ENCODE measurements around the gene GJB5. TPM values are rescaled to one million over a fixed set of nuclear protein-coding genes. Genes with fewer than 3 reads are reported as not detected.
A peak's percentile ranks its signal among the peaks of the same experiment; 100 is the strongest.

GJB5 gene
- polyA plus RNA-seq, 3 donors, result 0.18 to 0.37 (median 0.30) TPM

DNA sequence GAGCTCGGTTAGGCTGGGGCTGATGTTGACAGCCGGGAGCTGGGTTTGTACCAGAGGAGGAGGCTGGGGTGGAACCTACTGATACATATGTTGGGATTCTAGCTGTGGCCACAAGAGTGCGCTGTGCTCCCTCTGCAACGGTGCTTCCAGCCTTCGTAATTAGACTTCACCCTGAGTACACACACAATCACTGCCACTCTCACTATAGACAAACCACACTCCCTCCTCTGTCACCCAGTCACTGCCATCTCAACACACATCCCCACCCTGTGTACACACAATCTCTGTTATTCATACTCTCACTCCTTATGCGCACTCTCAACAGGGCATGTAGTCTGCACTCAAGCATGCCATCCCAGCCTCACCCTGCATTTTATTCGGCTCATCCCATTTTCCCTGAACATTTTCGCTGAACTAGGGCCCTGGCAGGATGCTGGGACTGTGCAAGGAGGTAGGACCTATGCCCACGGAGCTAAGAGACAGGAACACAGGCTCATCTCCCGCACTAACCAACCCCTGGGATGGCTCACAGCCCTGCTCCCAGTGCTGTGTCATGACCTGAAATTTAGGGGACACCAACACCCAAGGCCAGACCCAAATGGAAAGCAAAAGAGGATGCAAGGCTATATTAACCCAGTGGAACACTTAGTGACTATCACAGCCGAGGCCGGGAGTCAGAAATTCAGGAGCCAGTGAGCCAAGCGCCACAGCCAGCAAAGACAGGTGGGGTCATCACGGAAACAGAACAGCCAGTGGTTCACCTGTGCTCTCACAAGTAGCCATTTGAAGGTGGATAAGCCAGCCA is 31.9 kb downstream of the GJB5 start:
- DNase-seq (ENCODE audit: extremely low read depth in 1 of 11, low read depth in 9 of 11, low spot score in 4 of 11), result peak; percentile 29 to 62 (median 50)

- no peak for DNase-seq (ENCODE audit: extremely low read depth in 1 of 11, low read depth in 9 of 11, low spot score in 4 of 11)
Observed at GRCh38 chr1:34787461-34788420, 32.9 kb downstream of the GJB5 start.

DNA sequence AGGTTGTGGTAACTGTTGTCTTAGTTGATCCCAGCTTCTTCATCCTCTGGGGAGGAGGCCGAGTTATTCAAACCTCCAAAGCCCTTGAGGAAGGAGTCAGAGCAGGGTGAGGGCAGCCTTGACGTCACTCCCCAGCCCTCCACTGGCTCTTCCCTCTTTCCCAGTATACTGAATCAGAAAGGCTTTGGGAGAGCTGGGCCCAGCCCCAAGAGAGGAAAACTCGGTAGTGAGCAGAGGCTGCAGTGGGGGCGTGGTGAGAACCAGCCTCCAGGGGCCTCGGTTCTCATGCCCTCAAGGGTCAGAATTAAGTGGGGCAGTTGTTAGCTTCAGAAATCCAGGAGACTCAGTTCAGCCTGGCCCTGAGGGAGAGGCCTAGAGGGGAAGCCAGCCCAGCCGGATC is 36.1 kb downstream of the GJB5 start:
- DNase-seq (ENCODE audit: extremely low read depth in 1 of 11, low read depth in 9 of 11, low spot score in 4 of 11), result no peak

GRCh38 chr1:34792424-34792823 is 37.6 kb downstream of the GJB5 start:
- no peak for DNase-seq (ENCODE audit: extremely low read depth in 1 of 11, low read depth in 9 of 11, low spot score in 4 of 11)

GRCh38 chr1:34792868-34793727 is 38.3 kb downstream of the GJB5 start, which contains the start of gene GJA4:
GJA4 (plus strand) TSS chr1:34792999; CDS start chr1:34794214, 1,215 bp downstream.
- DNase-seq (ENCODE audit: extremely low read depth in 1 of 11, low read depth in 9 of 11, low spot score in 4 of 11), result no peak

DNA sequence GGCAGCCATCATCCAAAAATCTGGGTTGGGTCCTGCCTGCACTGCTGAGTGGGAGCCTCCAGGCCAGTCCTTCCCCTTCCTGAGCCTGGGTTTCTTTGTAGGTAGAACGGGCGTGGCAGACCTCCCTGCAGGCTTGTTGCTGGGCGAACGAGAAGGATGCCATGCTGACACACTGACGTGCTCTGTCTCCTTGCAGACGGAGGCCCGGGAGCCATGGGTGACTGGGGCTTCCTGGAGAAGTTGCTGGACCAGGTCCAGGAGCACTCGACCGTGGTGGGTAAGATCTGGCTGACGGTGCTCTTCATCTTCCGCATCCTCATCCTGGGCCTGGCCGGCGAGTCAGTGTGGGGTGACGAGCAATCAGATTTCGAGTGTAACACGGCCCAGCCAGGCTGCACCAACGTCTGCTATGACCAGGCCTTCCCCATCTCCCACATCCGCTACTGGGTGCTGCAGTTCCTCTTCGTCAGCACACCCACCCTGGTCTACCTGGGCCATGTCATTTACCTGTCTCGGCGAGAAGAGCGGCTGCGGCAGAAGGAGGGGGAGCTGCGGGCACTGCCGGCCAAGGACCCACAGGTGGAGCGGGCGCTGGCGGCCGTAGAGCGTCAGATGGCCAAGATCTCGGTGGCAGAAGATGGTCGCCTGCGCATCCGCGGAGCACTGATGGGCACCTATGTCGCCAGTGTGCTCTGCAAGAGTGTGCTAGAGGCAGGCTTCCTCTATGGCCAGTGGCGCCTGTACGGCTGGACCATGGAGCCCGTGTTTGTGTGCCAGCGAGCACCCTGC is 39.3 kb downstream of the GJB5 start:
- no peak for DNase-seq (ENCODE audit: extremely low read depth in 1 of 11, low read depth in 9 of 11, low spot score in 4 of 11)

GRCh38 chr1:34794790-34795180 is 39.9 kb downstream of the GJB5 start:
- DNase-seq (ENCODE audit: extremely low read depth in 1 of 11, low read depth in 9 of 11, low spot score in 4 of 11), result no peak

GRCh38 chr1:34795916-34796315 is 41.1 kb downstream of the GJB5 start:
- no peak for DNase-seq (ENCODE audit: extremely low read depth in 1 of 11, low read depth in 9 of 11, low spot score in 4 of 11)

DNA sequence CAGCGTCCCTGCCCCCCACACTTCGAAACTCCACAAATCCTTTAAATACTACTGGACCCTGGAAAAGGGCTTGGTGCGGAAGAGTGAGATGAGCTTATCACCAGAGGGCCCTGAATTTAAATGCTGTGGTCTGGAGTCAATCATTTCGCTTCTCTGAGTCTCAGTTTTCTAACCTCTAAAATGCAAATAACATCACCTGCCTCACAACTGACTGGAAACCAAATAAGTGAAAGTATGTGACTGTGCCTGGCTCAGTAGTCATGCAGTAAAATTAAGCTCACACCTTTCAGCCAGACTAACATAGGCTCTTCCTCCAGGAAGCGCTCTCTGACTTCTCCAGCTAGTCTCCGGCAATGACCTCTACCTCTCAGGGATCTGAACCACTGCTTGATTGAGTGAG is 42.1 kb downstream of the GJB5 start:
- DNase-seq (ENCODE audit: extremely low read depth in 1 of 11, low read depth in 9 of 11, low spot score in 4 of 11), result no peak

DNA sequence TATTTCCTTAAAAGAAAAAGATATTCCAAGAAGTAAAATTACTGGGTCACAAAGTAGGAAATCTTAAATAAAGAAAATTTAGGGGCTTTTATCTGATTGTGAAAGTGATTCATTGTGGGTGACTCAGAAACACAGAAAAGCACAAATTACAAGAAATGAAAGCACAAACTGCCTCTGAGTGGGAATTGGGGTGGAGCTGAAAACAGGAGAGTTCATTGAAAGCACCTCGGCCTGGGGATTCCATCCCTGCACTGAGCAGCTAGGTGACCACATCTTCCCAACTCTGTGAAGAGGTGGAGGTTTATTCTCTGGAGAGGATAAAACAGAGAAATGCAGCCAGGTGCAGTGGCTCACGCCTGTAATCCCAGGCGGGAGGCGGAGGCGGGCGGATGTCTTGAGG is 45.4 kb downstream of the GJB5 start:
- no peak for DNase-seq (ENCODE audit: extremely low read depth in 1 of 11, low read depth in 9 of 11, low spot score in 4 of 11)

DNA sequence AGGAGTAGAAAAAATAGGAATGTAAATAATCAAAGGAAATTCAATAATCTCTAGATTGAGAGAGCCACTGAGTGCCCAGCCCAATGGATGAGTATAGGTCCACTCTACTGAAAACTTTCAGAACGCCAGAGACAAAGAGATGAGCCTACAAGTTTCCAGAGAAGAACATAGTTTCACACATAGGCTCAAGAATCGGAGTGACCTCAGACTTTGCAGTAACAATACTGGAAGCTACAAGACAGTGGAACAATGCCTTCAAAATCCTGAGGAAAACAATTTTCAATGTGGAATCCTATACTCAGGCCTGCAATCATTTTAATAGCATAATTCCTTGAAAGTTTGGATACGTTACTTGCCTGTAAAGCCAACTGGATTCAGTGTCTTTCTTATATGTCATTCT is 48.9 kb downstream of the GJB5 start:
- DNase-seq (ENCODE audit: extremely low read depth in 1 of 11, low read depth in 9 of 11, low spot score in 4 of 11), result no peak

DNA sequence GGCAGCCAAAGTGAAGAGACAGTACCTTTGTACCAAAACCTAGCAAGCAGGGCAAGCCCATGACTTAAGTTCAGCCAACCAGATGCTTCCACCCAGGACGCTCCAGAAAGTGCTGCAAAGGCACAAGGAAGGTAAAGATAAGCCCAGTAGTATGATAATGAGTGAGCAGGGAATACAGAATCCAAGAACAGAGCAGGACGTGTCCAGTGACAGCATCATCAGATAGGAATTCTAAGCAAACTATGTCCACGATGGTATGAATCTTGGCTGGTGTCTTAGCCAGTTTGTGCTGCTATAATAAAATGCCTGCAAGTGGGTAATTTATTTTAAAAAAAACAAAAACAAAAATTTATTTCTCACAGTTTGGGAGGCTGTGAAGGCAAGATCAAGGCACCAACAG is 51.5 kb downstream of the GJB5 start:
- no peak for DNase-seq (ENCODE audit: extremely low read depth in 1 of 11, low read depth in 9 of 11, low spot score in 4 of 11)

Other genes with a start within 250 kb of the GJB5 start
- gene GJB4, start 4.7 kb downstream of the GJB5 start, polyA plus RNA-seq (ENCODE audit: insufficient read length in 3 of 3), result under 1 TPM; 0.12 to 0.36 (median 0.33) TPM
- under 1 TPM; 0.26 to 0.32 (median 0.31) TPM for gene GJB3, start 26.2 kb downstream of the GJB5 start, polyA plus RNA-seq (ENCODE audit: insufficient read length in 3 of 3)
- 10 to 100 TPM; 12.5 to 18.6 (median 16.3) TPM for gene GJA4, start 38.0 kb downstream of the GJB5 start, polyA plus RNA-seq (ENCODE audit: insufficient read length in 3 of 3)
- gene SMIM12, start 104.7 kb downstream of the GJB5 start, polyA plus RNA-seq (ENCODE audit: insufficient read length in 3 of 3), result 10 to 100 TPM; 29.9 to 33.3 (median 31.5) TPM
- gene DLGAP3, start 174.6 kb downstream of the GJB5 start, polyA plus RNA-seq (ENCODE audit: insufficient read length in 3 of 3), result 1 to 10 TPM; 1.4 to 3.0 (median 2.5) TPM
- 10 to 100 TPM; 27.8 to 32.0 (median 29.4) TPM for gene TMEM35B, start 230.3 kb downstream of the GJB5 start, polyA plus RNA-seq (ENCODE audit: insufficient read length in 3 of 3)